H1 (cell line): ENCODE measurements around the gene ATP9B. TPM values are rescaled to one million over a fixed set of nuclear protein-coding genes. Genes with fewer than 3 reads are reported as not detected.

Experiments
- EGR1 ChIP-seq: IDR thresholded peaks from 2 replicates; pipeline ENCODE4 v1.6.1; 2011; ENCODE audit warnings: low read depth, low read length, borderline replicate concordance
- FOSL1 ChIP-seq: IDR thresholded peaks from 2 replicates; pipeline ENCODE4 v1.6.1; 2011; ENCODE audit warnings: mild to moderate bottlenecking, low read depth, low read length, moderate library complexity; ENCODE audit not compliant: insufficient read depth
- TBP ChIP-seq: IDR thresholded peaks from 2 replicates; pipeline ENCODE4 v1.6.1; 2011; ENCODE audit warnings: low read depth, low read length, improper control_type of control experiment
- polyA plus RNA-seq, 7 experiments: library from polyadenylated mRNA; depleted of rRNA in 3 of 7; stranded (reverse) in 5 of 7; unstranded in 2 of 7; fragments of >200 nt in 5 of 7; fragments of 200-250 nt in 2 of 7; gene quantifications; 1 replicate in 5 of 7; 2 replicates in 1 of 7; 4 replicates in 1 of 7; pipeline versions ENCODE4 v1.2.1 to v1.2.3, GENCODE V29; 2011 to 2013; ENCODE audit warnings: missing spikeins in 2 of 7, mixed read lengths in 2 of 7
- total RNA-seq: library from RNA; stranded (reverse); fragmentation: NEBNext Ultra II Directional; extraction: Animal tissue kit (Norgen Biotek cat#: 25700); gene quantifications from 2 replicates; pipeline ENCODE4 v1.2.1, GENCODE V29; 2021

The ATP9B gene
- total and polyA plus RNA-seq, 2 of the 8 experiments (the other 6 are each of a cell fraction or from before 2014, with no cell fraction given) = 15.1 to 21.7 TPM

DNA sequence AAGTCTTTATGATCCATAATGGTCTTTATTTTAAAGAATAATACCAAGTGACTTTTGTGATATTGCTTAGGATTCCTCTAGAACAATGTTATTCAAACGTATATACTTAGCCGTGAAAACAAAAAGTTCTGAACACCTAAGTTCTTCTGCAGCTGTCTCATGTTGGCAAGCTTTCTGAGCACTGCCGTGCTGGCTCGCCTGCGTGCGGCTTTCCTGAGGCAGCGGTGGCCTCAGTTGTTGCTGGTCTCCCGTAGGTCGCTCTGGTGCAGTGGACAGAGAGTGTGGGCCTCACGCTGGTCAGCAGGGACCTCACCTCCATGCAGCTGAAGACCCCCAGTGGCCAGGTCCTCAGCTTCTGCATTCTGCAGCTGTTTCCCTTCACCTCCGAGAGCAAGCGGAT is 259.7 kb downstream of the ATP9B start (continued):
- TF ChIP-seq FOSL1 = no peak
- no peak for TF ChIP-seq TBP
- no peak for TF ChIP-seq EGR1
